HepG2 (cell line): Measurements from ENCODE around the gene TMEM247. TPM values are rescaled to one million over a fixed set of nuclear protein-coding genes. Genes with fewer than 3 reads are reported as not detected.

Experiments
- ATAC-seq: fragments of 200-7000 bp; cut with Tn5 transposase; 3 replicates; pipeline ENCODE4 v1.9.1; 2020; ENCODE audit warnings: mild to moderate bottlenecking, moderate library complexity
- BruUV-seq: library from RNA; stranded (reverse); fragments of 400-500 nt; replicated peaks from 2 replicates; lab custom pipeline; 2021; lab: Mats Ljungman, UMichigan
- CTCF ChIA-PET: fragments of 300-600 bp; formaldehyde crosslinking; extraction: SDS; loops from one replicate; lab custom pipeline; 2021; ENCODE audit warnings: low total read pairs, inconsistent platforms, low intra/inter-chr PET ratio; lab: Yijun Ruan, JAX
- POLR2A ChIA-PET: fragments of 350-600 bp; sonication (Branson Sonifier 250); formaldehyde crosslinking; loops from one replicate; lab custom pipeline; 2020; ENCODE audit warnings: antibody characterized with exemption, inconsistent platforms; lab: Yijun Ruan, JAX
- DNase-seq: peaks from one replicate; pipeline ENCODE4 v3.0.0-alpha.2; 2015; ENCODE audit warnings: low spot score
- FAIRE-seq: peaks from 3 replicates; lab custom pipeline; 2011; peaks lifted over from hg19 to GRCh38; lab: Jason Lieb, UNC
- H2AFZ ChIP-seq: one replicate; pipeline ENCODE4 v1.6.1; 2011; ENCODE audit warnings: low read length, inconsistent platforms
- H3K27ac ChIP-seq: fragments of 300-600 bp; 3 replicates; pipeline ENCODE4 v1.8.0; 2011; ENCODE audit warnings: mixed run types, mild to moderate bottlenecking, mixed read lengths, low read length, inconsistent platforms; ENCODE audit not compliant: insufficient read depth; ENCODE audit errors: extremely low read length
- H3K27me3 ChIP-seq, 2 experiments: fragments of 200-600 bp in 1 of 2; 2 replicates in 1 of 2; 3 replicates in 1 of 2; pipeline versions ENCODE4 v1.6.0 to v1.8.0; 2011; ENCODE audit warnings: low read length in 2 of 2, mild to moderate bottlenecking in 2 of 2, moderate library complexity in 2 of 2, inconsistent platforms in 1 of 2; ENCODE audit not compliant: insufficient read depth in 2 of 2, control insufficient read depth in 1 of 2
- H3K36me3 ChIP-seq, 2 experiments: fragments of 200-600 bp in 1 of 2; replicated peaks in 1 of 2; 2 replicates in 1 of 2; 3 replicates in 1 of 2; pipeline versions ENCODE4 v1.5.1 to v1.8.0; 2011; ENCODE audit warnings: low read length in 2 of 2, inconsistent platforms in 1 of 2; ENCODE audit not compliant: insufficient read depth in 2 of 2, control insufficient read depth in 1 of 2
- H3K4me1 ChIP-seq: 2 replicates; pipeline ENCODE4 v1.5.1; 2012; ENCODE audit warnings: low read length, inconsistent platforms; ENCODE audit not compliant: insufficient read depth
- H3K4me2 ChIP-seq: 2 replicates; pipeline ENCODE4 v1.6.0; 2011; ENCODE audit warnings: low read depth, low read length, inconsistent platforms
- H3K4me3 ChIP-seq, 3 experiments: fragments of 200-600 bp in 1 of 3; sonication (generic), shearing (Covaris generic) in 1 of 3; replicated peaks in 1 of 3; 2 replicates each; pipeline ENCODE4 v1.5.1; 2011 to 2016; ENCODE audit warnings: low read length in 3 of 3, inconsistent platforms in 2 of 3, low read depth in 2 of 3, mild to moderate bottlenecking in 2 of 3, control low read depth in 1 of 3, mixed read lengths in 1 of 3; ENCODE audit not compliant: insufficient read depth in 1 of 3
- H3K79me2 ChIP-seq: one replicate; pipeline ENCODE4 v1.6.1; 2011; ENCODE audit warnings: low read length, inconsistent platforms; ENCODE audit not compliant: insufficient read depth
- H3K9ac ChIP-seq: 2 replicates; pipeline ENCODE4 v1.6.0; 2011; ENCODE audit warnings: mild to moderate bottlenecking, low read depth, low read length, inconsistent platforms; ENCODE audit not compliant: insufficient read depth
- H3K9me3 ChIP-seq: 2 replicates; pipeline ENCODE4 v1.5.1; 2012; ENCODE audit warnings: mild to moderate bottlenecking, low read length
- H4K20me1 ChIP-seq: 2 replicates; pipeline ENCODE4 v1.6.0; 2011; ENCODE audit warnings: inconsistent platforms, mild to moderate bottlenecking, low read length, moderate library complexity; ENCODE audit not compliant: insufficient read depth
- AKAP8 ChIP-seq: sonication (generic); formaldehyde crosslinking; IDR thresholded peaks from 2 replicates; pipeline ENCODE4 v1.5.1; 2020; ENCODE audit warnings: mild to moderate bottlenecking, missing genetic modification reagents
- MYNN ChIP-seq: sonication (generic); formaldehyde crosslinking; IDR thresholded peaks from 2 replicates; pipeline ENCODE4 v1.4.0; 2020; ENCODE audit warnings: mild to moderate bottlenecking, low read depth, missing genetic modification reagents
- NCOA2 ChIP-seq: sonication (generic); formaldehyde crosslinking; IDR thresholded peaks from 2 replicates; pipeline ENCODE4 v1.8.0; 2022; ENCODE audit warnings: inconsistent platforms
- NFE2 ChIP-seq: sonication (generic); formaldehyde crosslinking; IDR thresholded peaks from 2 replicates; pipeline ENCODE4 v1.4.0; 2020; ENCODE audit warnings: missing genetic modification reagents
- PBX3 ChIP-seq: sonication (generic); formaldehyde crosslinking; IDR thresholded peaks from 2 replicates; pipeline ENCODE4 v1.8.1; 2023; ENCODE audit warnings: missing genetic modification reagents, inconsistent platforms, borderline replicate concordance
- SNAPC2 ChIP-seq: sonication (generic); formaldehyde crosslinking; IDR thresholded peaks from 2 replicates; pipeline ENCODE4 v1.8.1; 2022; ENCODE audit warnings: mild to moderate bottlenecking, missing genetic modification reagents
- ZMYM3 ChIP-seq: sonication (generic); formaldehyde crosslinking; IDR thresholded peaks from 2 replicates; pipeline ENCODE4 v1.5.1; 2020; ENCODE audit warnings: mild to moderate bottlenecking, missing genetic modification reagents
- ZNF101 ChIP-seq: sonication (generic); formaldehyde crosslinking; IDR thresholded peaks from 2 replicates; pipeline ENCODE4 v1.4.0; 2020; ENCODE audit warnings: mild to moderate bottlenecking, low read depth, missing genetic modification reagents, borderline replicate concordance
- ZNF749 ChIP-seq: sonication (generic); formaldehyde crosslinking; IDR thresholded peaks from 2 replicates; pipeline ENCODE4 v1.8.0; 2022; ENCODE audit warnings: mild to moderate bottlenecking, missing genetic modification reagents, moderate library complexity, borderline replicate concordance
- WGBS: methylation state at CpG from one replicate; pipeline ENCODE4 v1.1.6; 2017; ENCODE audit warnings: low lambda C conversion rate; 5-methylcytosine and 5-hydroxymethylcytosine counted together
- in situ Hi-C: cut with HindIII; loops from 2 replicates; pipeline ENCODE4 v1.10.0; 2017; ENCODE audit warnings: low pct_unique_long_range_greater_than_20kb; ENCODE audit not compliant: extremely low pct_ligation_motif_present
- intact Hi-C: fragments of 100-400 bp; cut with micrococcal nuclease; formaldehyde crosslinking; loops from one replicate; pipeline ENCODE4 v1.10.0; 2022; ENCODE audit not compliant: unreplicated experiment
- polyA plus RNA-seq, 8 experiments: library from polyadenylated mRNA; depleted of rRNA in 3 of 8; stranded (reverse) in 7 of 8; unstranded in 1 of 8; fragments of >200 nt; fragmentation: Illumina TruSeq in 4 of 8; extraction: Trizol in 4 of 8; gene quantifications; 2 replicates each; pipeline versions ENCODE4 v1.2.1 to v1.2.3, GENCODE V29; 2011 to 2016; ENCODE audit warnings: low read depth in 4 of 8, missing spikeins in 1 of 8, mixed read lengths in 1 of 8; ENCODE audit not compliant: insufficient read depth in 1 of 8
- total RNA-seq, 5 experiments: library from RNA; depleted of rRNA; stranded (reverse); fragments of >200 nt; fragmentation: Illumina TruSeq; extraction: Trizol; gene quantifications; 2 replicates each; pipeline ENCODE4 v1.2.3, GENCODE V29; 2016; ENCODE audit warnings: low read depth in 1 of 5

Gene TMEM247
- total and polyA plus RNA-seq, 2 of the 13 experiments (the other 11 are each of a cell fraction or from before 2014, with no cell fraction given), result not detected

- H2AFZ ChIP-seq, result no peak overlapping the region
- DNase-seq, result no peak
- in situ Hi-C loops, result no loop called here
- H3K4me3 ChIP-seq, result no peak overlapping the region
- H3K27me3 ChIP-seq, result peaks cover 2 to 61% of the 10 kb centered on the region in 2 experiments; a peak in 4 of 5 replicates
- no peak overlapping the region for H3K4me2 ChIP-seq
- H3K4me1 ChIP-seq, result peaks cover 25% of the 10 kb centered on the region
- CTCF ChIA-PET, result no interaction called here
- no peaks in the 10 kb centered on the region for H4K20me1 ChIP-seq
- no peaks in the 10 kb centered on the region for H3K79me2 ChIP-seq
- TF ChIP-seq ZMYM3 (CRISPR knock-in tag), result no peak
- TF ChIP-seq NCOA2 (CRISPR knock-in tag), result no peak
- no peak for TF ChIP-seq MYNN (CRISPR knock-in tag)
- no peak for TF ChIP-seq ZNF749 (CRISPR knock-in tag)
- no peak for TF ChIP-seq ZNF101 (CRISPR knock-in tag)
- TF ChIP-seq SNAPC2 (CRISPR knock-in tag), result no peak
- TF ChIP-seq, all 625 proteins: peak for 0
- Histone ChIP-seq H3K36me3 (no peaks in the 10 kb centered on the region), H3K9ac (no peak overlapping the region), H3K9me3 (no peaks in the 10 kb centered on the region), H3K27ac (no peak overlapping the region)
- BruUV-seq, result no TSS peak
- no peak for FAIRE-seq
- POLR2A ChIA-PET, result no interaction called here
- no peak for ATAC-seq
- 38% methylated on average over 4 of the region's 4 CpGs for WGBS
- intact Hi-C loops, result no loop called here
Observed at GRCh38 chr2:46503686-46504085, 24.3 kb downstream of the TMEM247 start.

- Histone ChIP-seq H3K4me1 (peaks cover 25% of the 10 kb centered on the region), H3K36me3 (no peaks in the 10 kb centered on the region)
- intact Hi-C loops, result no loop called here
- TF ChIP-seq PBX3 (CRISPR knock-in tag), result no peak
- TF ChIP-seq NFE2, result no peak
- no peak for TF ChIP-seq AKAP8 (CRISPR knock-in tag)
- TF ChIP-seq, all 625 proteins: peak for 0
- Histone ChIP-seq H3K27ac (no peak overlapping the region), H3K9ac (no peak overlapping the region), H3K9me3 (no peaks in the 10 kb centered on the region), H2AFZ (no peak overlapping the region), H3K4me2 (no peak overlapping the region), H4K20me1 (no peaks in the 10 kb centered on the region), H3K27me3 (peaks cover 2 to 55% of the 10 kb centered on the region in 2 experiments; a peak in 4 of 5 replicates), H3K79me2 (no peaks in the 10 kb centered on the region), H3K4me3 (no peak overlapping the region)
- 90% methylated on average over 2 of the region's 2 CpGs for WGBS
- no peak for DNase-seq
- POLR2A ChIA-PET, result no interaction called here
- no TSS peak for BruUV-seq
- CTCF ChIA-PET, result no interaction called here
- no peak for ATAC-seq
- no peak for FAIRE-seq
- in situ Hi-C loops, result no loop called here
Observed at GRCh38 chr2:46504221-46504620, 24.9 kb downstream of the TMEM247 start.
